ENCODE data around the gene PYGB. TPM values are rescaled to one million over a fixed set of nuclear protein-coding genes. Genes with fewer than 3 reads are reported as not detected.
"Not testable (repeated sequence)": the region's sequence is repeated elsewhere in the genome, so short reads cannot be mapped to it uniquely, and the experiment has no call there.

Gene PYGB
- polyA plus RNA-seq, 3 donors: 41.7 to 43.9 (median 43.5) TPM

DNA sequence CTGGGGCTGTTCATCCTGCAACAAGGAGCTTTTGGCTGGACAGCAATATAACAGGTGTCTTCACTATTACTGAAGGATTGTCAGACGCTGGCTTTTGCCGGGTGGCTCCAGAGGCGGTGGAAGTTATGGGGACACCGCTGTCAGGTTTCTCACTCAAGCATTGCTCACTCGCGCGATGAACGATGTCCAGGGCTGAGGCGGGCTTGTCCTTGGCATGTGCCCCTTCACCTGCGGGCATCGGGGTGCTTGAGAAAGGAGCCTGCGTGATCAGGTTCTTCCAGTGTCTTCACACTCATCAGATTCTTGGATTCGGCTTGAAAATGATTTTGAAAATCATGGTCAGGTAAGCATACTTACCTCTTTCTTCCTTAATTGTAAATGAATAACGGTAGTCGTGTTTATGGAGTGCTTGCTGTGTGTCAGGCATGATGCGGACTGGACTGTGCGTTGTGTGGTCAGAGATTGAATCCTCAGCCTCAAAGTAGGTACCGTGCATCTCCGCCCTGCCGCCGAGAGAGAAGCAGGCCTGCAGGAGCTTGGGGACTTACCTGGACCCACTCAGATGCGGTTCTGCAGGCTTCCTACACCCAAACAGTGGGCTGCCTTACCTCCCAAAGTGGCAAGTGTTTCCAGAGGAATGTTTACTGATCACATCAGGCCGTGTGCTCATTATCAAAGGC, 18.3 kb upstream of the PYGB start:
- DNase-seq (ENCODE audit: low read depth in 3 of 3, low spot score in 2 of 3): no peak

DNA sequence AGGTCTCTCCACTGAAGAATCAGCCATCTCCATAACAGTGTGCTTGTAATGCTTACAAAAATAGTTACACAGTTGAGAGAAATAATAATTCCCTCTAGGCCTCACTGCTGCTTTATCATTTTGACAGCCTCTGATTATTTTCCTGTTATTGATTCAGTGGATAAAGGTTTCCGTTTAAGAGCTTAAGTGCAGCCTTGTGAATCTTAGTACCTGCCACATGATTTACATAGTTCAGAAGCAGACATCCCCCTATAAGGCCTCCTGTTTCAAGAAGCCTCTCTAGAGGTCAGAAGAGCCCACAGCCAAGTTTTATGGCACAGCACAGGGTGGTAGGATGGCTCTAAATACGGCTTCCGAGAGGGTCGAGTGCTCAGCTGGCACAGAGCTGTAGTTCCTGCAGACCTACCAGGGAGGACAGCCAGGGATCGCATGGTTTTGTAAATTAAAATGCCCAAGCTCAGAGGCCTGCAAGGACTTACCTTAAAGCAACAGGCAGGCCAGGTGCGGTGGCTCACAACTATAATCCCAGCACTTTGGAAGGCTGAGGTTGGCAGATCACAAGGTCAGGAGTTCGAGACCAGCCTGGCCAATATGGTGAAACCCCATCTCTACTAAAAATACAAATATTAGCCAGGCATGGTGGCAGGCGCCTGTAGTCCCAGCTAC, 17.6 kb upstream of the PYGB start:
- no peak for DNase-seq (ENCODE audit: low read depth in 3 of 3, low spot score in 2 of 3)

DNA sequence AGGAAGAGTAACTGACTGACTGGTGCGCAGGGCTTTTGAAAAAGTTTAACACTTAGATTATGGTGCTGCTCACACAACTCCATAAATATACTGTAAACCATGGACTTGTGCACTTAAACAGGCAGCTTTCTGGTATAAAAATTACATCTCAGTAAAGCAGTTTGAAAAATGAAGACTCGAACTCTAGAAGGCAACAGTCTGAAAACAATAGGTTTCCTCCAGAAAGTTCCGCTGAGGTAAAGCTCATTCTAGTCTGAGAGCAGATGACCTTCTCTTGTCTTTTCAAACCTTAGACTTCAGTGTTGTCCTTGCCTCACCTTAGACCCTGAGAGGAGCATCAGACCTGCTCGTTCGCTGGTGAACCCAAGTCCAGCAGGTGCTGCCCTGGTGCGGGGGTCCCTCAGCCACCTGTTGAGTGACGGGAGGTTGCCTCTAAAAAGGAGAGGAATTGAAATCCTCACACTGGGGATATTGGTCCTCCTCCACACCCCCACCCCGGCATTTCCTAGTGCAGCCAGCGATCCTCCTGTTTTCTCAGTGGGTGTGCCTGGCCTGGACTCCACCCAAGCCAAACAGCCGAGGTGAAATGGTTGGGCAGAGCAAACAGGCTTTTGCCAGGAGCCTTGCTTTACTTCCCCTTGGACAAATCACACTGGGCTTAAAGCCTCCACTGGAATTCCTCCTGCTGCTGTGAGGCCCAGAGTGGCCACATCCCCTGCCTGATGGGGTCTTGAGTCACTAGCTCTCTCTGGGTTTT, 14.7 kb upstream of the PYGB start:
- no peak for DNase-seq (ENCODE audit: low read depth in 3 of 3, low spot score in 2 of 3)

DNA sequence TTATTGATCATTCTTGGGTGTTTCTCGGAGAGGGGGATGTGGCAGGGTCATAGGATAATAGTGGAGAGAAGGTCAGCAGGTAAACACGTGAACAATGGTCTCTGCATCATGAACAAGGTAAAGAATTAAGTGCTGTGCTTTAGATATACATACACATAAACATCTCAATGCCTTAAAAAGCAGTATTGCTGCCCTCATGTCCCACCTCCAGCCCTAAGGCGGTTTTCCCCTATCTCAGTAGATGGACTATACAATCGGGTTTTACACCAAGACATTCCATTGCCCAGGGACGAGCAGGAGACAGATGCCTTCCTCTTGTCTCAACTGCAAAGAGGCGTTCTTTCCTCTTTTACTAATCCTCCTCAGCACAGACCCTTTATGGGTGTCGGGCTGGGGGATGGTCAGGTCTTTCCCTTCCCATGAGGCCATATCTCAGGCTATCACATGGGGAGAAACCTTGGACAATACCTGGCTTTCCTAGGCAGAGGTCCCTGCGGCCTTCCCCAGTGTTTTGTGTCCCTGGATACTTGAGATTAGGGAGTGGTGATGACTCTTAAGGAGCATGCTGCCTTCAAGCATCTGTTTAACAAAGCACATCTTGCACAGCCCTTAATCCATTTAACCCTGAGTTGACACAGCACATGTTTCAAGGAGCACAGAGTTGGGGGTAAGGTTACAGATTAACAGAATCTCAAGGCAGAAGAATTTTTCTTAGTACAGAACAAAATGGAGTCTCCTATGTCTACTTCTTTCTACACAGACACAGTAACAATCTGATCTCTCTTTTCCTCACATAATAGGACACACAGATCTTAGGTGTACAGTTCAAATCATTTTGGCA, 13.7 kb upstream of the PYGB start:
- DNase-seq (ENCODE audit: low read depth in 3 of 3, low spot score in 2 of 3): not testable (repeated sequence)

DNA sequence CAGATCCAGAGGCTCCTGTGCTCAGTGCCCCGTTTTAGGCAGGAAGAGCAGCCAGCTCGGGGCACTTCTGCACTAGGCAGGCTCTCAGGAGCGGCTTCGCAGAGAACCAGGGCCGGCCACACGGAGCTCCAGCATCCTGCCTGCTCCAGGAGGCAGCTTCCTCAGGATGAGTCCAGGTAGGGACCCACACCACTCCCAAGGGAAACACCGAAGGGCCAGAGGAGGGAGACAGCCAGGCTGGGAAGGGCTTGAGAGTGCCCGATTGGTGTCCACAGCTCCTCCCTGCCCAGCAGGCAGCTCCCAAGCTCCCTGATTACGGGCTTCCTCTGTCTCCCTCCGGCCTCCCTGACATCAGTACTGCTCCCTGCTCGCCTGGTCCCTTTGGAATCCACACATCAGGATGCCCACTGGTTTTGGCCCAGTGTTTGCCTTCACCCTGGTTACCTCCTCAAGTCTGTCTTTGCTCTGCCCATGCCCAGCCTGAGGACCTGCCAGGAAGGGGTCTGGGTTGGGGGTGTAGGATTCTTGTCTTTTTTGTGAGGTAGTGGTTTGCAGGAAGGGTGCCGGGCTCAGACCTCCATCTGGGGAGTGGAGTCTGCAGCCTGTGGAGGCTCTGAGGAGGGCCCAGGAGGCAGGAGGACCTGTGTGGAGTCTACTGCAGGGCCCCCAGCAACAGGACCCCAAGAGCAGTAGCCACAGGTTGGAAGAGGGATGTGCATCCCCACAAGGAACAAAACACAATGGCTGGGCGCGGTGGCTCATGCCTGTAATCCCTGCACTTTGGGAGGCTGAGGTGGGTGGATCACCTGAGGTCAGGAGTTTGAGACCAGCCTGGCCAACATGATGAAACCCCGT, 11.2 kb upstream of the PYGB start:
- DNase-seq (ENCODE audit: low read depth in 3 of 3, low spot score in 2 of 3): no peak

DNA sequence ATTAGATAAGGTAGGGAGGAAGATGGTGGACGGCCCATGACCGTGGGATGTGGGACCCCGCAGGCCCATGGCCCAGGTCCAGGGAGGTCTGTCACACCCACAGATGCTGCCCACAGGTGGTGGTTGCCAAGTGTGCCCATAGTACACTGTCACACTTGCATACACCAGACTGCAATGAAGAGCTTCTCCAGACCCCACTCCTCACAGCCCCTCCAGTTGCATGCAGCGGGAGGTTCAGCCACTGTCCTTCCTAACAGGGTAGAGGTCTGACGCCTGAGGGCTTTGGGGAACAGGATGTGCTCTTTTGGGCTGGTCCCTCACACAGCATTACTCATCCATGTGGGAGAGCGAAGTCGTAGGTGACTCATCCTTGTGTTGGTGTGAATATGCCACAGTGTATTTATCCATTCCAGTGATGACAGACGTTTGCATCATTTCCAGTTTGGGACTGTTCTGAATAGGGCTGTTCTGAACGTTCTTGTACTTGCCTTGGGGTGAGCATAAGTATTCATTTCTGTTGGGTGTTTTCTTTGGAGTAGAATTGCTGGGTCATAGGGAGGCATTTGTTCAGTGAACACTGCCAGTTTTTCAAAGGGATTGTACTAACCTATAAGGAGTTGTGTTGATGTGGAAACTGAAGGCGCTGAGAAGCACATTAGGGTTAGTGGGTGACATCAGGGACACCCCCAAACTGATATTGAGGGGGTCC, 10.1 kb upstream of the PYGB start:
- no peak for DNase-seq (ENCODE audit: low read depth in 3 of 3, low spot score in 2 of 3)

DNA sequence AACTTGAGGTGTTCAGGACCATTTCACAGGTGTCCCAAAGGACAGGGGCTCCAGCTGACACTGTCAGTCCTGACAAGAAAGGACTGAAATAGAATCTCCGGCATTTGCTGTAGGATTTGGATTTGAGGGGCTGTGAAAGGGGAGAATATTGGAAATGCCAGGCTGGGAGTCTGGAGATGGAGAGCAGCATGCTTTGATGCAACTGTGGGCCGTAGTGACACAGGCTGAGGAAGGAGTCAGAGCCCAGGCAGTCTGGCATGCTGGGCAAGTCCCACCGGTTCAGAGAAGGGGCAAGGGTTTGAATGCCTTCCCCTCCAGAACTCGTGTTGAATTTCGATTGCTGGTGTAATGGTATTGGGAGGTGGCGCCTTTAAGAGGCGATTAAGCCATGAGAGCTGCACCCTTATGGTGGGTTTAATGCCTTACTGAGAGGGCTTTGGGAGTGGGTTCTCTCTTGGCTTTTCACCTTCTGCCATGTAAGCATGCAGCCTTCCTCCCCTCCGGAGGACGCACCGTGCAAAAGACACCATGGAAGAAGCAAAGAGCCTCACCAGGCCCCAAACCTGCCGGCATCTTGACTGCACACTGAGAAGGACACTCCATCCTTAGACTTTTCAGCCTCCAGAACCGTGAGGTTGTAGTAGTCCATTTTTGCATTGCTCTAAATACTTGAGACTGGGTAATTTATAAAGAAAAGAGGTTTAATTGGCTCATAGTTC, 9.4 kb upstream of the PYGB start:
- DNase-seq (ENCODE audit: low read depth in 3 of 3, low spot score in 2 of 3): no peak

DNA sequence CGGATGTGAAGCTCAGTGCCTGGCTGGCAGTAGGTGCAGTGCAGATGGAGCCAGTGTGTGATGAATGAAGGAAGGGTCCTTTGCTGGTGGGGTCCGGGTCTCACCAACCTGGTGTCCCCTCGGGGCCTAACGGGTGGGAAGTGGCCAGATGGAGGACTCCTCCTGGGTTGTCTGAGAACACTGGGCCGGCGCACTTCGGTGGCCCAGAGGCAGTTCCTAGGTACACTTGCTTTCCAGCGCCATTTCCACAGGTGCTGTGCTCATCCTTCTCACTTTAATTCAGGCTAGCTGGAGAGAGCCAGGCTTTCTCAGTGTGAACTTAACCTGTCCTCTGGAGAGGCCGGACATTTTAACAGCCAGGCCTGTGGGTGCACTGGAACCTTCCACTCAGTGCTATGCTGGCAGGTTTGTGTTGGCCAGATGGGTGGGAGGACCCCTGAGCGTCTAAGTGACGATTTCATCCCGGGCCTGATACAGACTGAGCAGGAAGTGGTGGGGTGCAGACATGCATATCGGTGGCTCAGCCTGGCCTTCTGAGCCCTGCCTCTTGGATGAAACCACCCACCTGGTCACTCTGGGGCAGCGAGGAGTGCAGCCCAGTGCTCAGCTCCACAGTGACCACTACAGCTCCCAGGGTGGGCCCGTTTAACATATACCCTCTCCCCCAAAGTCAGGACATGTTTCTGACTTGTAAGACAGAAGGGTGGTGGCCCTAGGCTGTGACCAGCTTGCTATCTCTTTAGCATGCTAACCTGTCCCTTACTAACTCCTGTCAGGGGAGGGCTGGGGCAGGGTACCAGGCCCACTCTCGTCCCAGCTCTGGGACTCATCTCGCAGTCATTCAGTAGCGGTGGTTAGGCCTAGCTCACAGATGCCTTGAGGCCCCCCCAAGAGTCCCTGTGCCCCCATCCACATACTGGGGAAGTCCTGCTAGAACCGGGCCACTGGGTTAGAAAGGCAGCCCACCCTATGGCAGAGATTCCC, 8.2 kb upstream of the PYGB start:
- no peak for DNase-seq (ENCODE audit: low read depth in 3 of 3, low spot score in 2 of 3)

DNA sequence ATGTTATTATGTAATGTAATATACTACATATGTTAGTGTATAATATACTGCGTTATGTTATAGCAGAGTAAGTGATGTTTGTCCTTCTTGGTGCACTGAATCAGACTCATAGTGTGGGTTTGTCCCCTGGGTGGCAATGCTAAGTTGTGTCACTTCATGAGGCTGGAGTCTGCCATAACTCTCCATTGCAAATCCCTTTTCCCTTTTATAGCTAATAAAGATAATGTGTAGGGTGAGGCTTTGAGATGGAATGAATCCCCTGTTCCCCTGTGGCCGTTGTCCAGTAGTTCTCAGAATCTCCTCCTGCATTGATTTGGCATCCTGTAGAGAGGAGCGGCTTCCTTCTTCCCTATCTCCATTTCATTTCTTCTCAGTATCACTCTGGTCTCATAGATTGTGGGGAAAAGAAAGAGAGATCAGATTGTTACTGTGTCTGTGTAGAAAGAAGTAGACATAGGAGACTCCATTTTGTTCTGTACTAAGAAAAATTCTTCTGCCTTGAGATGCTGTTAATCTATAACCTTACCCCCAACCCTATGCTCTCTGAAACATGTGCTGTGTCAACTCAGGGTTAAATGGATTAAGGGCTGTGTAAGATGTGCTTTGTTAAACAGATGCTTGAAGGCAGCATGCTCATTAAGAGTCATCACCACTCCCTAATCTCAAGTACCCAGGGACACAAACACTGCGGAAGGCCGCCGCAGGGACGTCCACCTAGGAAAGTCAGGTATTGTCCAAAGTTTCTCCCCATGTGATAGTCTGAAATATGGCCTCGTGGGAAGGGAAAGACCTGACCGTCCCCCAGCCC, 6.8 kb upstream of the PYGB start:
- not testable (repeated sequence) for DNase-seq (ENCODE audit: low read depth in 3 of 3, low spot score in 2 of 3)

DNA sequence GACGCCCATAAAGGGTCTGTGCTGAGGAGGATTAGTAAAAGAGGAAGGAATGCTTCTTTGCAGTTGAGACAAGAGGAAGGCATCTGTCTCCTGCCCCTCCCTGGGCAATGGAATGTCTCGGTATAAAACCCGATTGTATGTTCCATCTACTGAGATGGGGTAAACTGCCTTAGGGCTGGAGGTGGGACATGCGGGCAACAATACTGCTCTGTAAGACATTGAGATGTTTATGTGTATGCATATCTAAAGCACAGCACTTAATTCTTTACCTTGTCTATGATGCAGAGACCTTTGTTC, 6.3 kb upstream of the PYGB start:
- not testable (repeated sequence) for DNase-seq (ENCODE audit: low read depth in 3 of 3, low spot score in 2 of 3)

DNA sequence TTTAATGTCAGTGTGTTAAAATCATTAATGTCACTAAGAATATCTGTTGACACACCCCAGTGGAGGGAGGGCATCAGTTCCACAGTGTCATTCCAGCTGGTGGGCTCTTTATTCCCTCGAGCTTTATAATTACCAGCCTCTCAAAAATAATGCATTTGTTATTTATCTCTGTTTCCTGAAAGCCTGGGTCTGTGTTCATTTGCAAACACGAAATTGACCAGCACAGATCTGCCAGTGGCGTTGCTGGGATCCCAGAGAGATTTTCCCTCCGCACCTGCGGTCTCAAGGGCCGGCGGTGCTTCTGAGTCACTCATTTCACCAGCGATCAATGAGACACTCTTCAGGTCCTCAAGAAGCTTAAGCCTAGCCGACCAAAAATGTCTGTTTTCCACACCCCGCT, 5.7 kb upstream of the PYGB start:
- no peak for DNase-seq (ENCODE audit: low read depth in 3 of 3, low spot score in 2 of 3)

DNA sequence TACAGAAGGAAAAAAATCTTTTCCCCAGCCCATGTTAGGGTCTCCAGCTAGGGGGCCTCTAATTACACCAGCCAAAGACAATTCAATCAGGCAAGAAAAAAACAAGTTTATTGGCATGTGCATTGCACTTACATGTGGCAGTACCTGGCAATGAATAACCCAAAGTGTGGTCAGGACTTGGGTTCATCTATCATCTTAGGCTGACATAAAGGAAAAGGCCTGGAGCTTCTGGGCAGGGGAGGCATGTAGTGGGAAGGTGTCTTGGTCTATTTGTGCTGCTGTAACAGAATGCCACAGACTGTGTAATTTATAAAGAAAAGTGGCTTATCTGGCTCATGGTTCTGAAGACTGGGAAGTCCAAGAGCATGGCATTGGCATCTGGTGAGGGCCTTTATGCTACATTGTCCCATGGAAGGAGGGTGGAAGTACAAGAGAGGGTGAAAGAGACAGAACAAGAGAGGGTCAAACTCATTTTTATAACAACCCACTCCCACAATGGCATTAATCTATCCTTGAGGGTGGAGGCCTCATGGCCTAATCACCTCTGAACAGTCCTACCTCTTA, 4.4 kb upstream of the PYGB start:
- DNase-seq (ENCODE audit: low read depth in 3 of 3, low spot score in 2 of 3): no peak

DNA sequence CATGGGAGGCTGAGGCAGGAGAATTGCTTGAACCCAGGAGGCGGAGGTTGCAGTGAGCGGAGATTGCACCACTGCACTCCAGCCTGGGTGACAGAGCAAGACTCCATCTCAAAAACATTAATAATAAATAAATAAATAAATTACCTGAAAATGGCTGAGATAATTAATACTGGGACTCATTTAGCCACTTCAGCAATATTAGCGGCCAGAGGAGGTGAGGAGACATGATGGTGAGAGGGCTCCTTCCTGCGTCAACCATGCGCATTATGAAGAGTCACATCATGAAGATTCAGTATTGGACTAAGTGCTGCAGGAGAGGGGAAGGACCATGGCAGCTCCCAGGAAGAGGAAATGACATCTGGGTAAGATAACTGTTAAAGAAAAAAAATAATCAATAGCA, 2.9 kb upstream of the PYGB start:
- DNase-seq (ENCODE audit: low read depth in 3 of 3, low spot score in 2 of 3): no peak

DNA sequence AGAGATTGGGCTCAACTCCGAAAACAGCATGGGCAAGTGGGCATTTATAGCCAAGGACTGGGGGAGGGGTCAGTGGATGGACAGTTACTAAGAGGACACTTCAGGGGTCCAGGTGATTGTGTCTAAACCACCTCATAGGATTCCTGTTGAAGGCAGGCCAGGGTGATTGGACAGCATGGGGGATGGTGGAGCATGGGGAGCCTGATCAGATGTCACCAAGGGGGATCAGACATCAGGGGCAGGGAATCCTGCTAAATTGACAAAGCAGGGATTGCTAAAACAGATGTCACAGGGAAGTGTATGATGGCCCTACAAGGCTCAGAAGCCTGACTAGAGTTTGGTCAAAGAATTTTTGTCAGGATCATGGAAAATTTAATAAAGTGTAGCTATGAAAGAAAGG, 2.4 kb upstream of the PYGB start:
- no peak for DNase-seq (ENCODE audit: low read depth in 3 of 3, low spot score in 2 of 3)

DNA sequence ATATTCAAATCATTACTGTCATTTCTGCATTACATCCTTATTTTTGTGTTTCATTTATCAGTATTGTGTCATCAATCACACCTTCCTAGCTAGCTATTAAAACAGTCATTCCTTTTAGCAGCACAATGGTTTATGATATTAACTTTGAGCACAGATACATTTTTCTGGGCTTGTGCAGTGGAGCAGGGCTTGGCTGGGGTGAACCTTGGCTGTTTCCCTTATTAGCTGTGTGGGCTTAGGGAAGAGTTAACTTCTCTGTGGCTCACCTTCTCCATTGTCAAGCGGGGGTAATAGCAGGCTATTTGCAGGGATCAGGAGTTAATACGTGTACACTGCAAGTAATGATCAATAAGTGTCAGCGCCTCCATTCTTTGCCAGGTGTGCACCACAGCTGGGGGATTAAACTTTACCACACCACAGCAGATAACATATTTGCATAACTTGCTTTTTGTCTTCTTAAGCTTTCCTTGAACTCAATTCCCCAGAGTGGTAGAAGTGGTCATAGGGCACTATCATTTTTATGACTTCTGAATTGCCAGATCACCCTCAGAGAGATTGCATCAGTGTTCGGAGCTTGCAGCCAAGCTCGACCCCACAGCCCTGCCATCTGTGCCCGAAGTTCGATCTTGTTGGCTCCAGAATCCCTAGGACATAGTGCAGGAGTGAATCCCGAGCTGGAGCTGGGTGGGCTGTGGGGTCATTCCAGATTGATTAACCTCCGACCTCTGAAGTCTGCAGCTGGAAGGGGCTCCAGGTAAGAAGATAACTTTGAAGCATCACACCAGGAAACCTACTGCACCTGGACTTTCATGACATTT, 1.5 kb upstream of the PYGB start:
- DNase-seq (ENCODE audit: low read depth in 3 of 3, low spot score in 2 of 3): no peak

DNA sequence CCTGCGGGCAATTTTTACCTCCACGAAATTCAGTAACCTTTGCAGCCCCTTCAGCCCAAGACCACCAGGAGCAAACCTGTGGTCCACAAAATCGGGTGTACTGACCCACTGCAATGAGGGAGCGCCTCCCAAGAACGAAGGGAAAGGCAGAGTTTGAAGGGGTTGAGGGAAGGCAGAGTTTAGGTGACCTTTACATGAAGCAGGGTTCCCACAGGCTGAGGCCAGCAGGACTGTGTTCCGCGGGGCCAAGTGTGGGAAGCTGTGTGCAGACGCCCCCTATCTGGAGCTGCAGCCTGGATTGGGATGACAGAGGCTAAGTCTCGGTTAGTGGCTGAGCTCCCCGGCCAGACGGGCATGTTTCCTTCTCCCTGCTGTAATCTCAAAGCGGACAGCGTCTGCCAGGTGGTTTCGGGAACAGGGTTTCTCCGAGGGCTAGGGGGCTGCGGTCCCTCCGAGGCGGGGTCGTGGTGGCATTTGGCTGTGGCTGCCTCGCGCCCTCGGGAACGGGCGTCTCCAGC, 826 bp upstream of the PYGB start:
- no peak for DNase-seq (ENCODE audit: low read depth in 3 of 3, low spot score in 2 of 3)

Data from right renal cortex interstitium (tissue), 3 donors.